OCI-LY7 (cell line): ENCODE data around the gene DOHH. TPM values are rescaled to one million over a fixed set of nuclear protein-coding genes. Genes with fewer than 3 reads are reported as not detected.

Experiments used
- BruUV-seq: library from RNA; stranded (reverse); fragments of 400-500 nt; replicated peaks from 2 replicates; lab custom pipeline; 2021; lab: Mats Ljungman, UMichigan
- CTCF ChIA-PET: fragments of 300-600 bp; sonication (Branson Sonifier 250); formaldehyde crosslinking; loops from one replicate; lab custom pipeline; 2022; ENCODE audit warnings: antibody characterized with exemption; ENCODE audit not compliant: unreplicated experiment; lab: Charles Lee
- POLR2A ChIA-PET: fragments of 300-600 bp; sonication (Branson Sonifier 250); formaldehyde crosslinking; loops from one replicate; lab custom pipeline; 2022; ENCODE audit warnings: antibody characterized with exemption; lab: Charles Lee
- DNase-seq: peaks from one replicate; pipeline ENCODE4 v3.0.0-alpha.2; 2015; ENCODE audit warnings: low spot score
- H2AFZ ChIP-seq: fragments of 200-600 bp; sonication (generic), shearing (Covaris generic); 2 replicates; pipeline ENCODE4 v1.6.1; 2014; ENCODE audit warnings: mild to moderate bottlenecking, antibody characterized with exemption, low read length, moderate library complexity
- H3K27ac ChIP-seq: fragments of 200-600 bp; sonication (generic); 2 replicates; pipeline ENCODE4 v1.5.1; 2014; ENCODE audit warnings: mixed run types, low read depth, mild to moderate bottlenecking, moderate library complexity, low read length, inconsistent platforms; ENCODE audit not compliant: poor library complexity, severe bottlenecking
- H3K36me3 ChIP-seq: fragments of 200-600 bp; sonication (generic); 2 replicates; pipeline ENCODE4 v1.6.1; 2014; ENCODE audit warnings: mild to moderate bottlenecking, antibody characterized with exemption, low read length, moderate library complexity, mixed read lengths; ENCODE audit not compliant: insufficient read depth
- H3K4me1 ChIP-seq: fragments of 200-600 bp; sonication (generic); 2 replicates; pipeline ENCODE4 v1.5.1; 2014; ENCODE audit warnings: mild to moderate bottlenecking, low read length; ENCODE audit not compliant: insufficient read depth, poor library complexity, severe bottlenecking
- H3K4me2 ChIP-seq: fragments of 200-600 bp; sonication (generic); 2 replicates; pipeline ENCODE4 v1.6.1; 2014; ENCODE audit warnings: mild to moderate bottlenecking, low read length
- H3K4me3 ChIP-seq: fragments of 200-600 bp; sonication (generic); 2 replicates; pipeline ENCODE4 v1.5.1; 2014; ENCODE audit warnings: mild to moderate bottlenecking, low read depth, low read length; ENCODE audit not compliant: poor library complexity, severe bottlenecking
- H3K79me2 ChIP-seq: fragments of 200-600 bp; sonication (generic); 2 replicates; pipeline ENCODE4 v1.6.1; 2016; ENCODE audit warnings: low read depth, mild to moderate bottlenecking, low read length, moderate library complexity, mixed read lengths; ENCODE audit not compliant: insufficient read depth
- H3K9me2 ChIP-seq: fragments of 200-600 bp; sonication (generic); 2 replicates; pipeline ENCODE4 v1.6.1; 2016; ENCODE audit warnings: mild to moderate bottlenecking, low read length, mixed read lengths; ENCODE audit not compliant: insufficient read depth
- H3K9me3 ChIP-seq: fragments of 200-600 bp; sonication (generic); 2 replicates; pipeline ENCODE4 v1.6.1; 2014; ENCODE audit warnings: mild to moderate bottlenecking, mixed run types, low read length, mixed read lengths
- H4K20me1 ChIP-seq: fragments of 200-600 bp; sonication (generic); 2 replicates; pipeline ENCODE4 v1.6.1; 2014; ENCODE audit warnings: mild to moderate bottlenecking, antibody characterized with exemption, low read length, moderate library complexity, mixed read lengths; ENCODE audit not compliant: insufficient read depth
- EZH2phosphoT487 ChIP-seq: fragments of 200-600 bp; sonication (generic); IDR thresholded peaks from 2 replicates; pipeline ENCODE4 v1.6.1; 2018; ENCODE audit warnings: low read depth, borderline replicate concordance, mild to moderate bottlenecking, mixed run types, antibody characterized with exemption, low read length, moderate library complexity, mixed read lengths
- intact Hi-C: fragments of 100-400 bp; cut with micrococcal nuclease; formaldehyde crosslinking; loops from one replicate; pipeline ENCODE4 v1.10.0; 2022; ENCODE audit not compliant: unreplicated experiment
- total RNA-seq, 2 experiments: library from RNA; depleted of rRNA in 1 of 2; stranded (reverse); fragments of >200 nt in 1 of 2; shearing (Covaris generic) in 1 of 2; gene quantifications; 2 replicates each; pipeline ENCODE4 v1.2.3, GENCODE V29; 2014 to 2022
- TF ChIP-seq, protein P1 (sequence below): fragments of 200-600 bp; sonication (generic); conservative IDR thresholded peaks from 2 replicates; pipeline ENCODE4 v1.5.1; 2014; ENCODE audit warnings: mild to moderate bottlenecking, antibody characterized with exemption, low read length, moderate library complexity, mixed read lengths

DOHH gene
- total RNA-seq, 2 experiments from 2014 or later: 11.3 to 13.1 TPM

DNA sequence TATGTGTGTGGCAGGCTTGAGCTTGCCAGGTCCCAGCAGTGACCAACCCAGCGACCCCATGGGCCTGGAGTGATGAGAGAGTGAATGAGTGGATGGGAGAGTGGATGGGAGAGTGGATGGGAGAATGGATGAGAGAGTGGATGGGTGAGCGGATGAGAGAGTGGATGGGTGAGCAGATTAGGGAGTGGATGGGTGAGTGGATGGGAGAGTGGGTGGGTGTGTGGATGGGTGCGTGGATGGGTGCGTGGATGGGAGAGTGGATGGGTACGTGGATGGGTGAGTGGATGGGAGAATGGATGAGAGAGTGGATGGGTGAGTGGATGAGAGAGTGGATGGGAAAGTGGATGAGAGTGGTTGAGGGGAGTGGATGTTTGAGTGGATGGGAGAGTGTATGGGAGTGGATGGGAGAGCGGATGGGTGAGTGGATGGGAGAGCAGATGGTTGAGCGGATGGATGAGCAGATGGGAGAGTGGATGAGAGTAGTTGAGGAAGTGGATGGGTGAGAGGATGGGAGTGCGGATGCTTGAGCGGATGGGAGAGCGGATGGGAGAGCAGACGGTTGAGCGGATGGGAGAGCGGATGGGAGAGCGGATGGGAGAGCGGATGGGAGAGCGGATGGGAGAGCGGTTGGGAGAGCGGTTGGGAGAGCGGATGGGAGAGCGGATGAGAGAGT is 28.2 kb upstream of the DOHH start:
- no peaks in the 10 kb centered on the region for H3K4me1 ChIP-seq
- H2AFZ ChIP-seq: no peak overlapping the region
- intact Hi-C loops: no loop called here
- H3K9me3 ChIP-seq: no peaks in the 10 kb centered on the region
- H3K4me3 ChIP-seq: no peak overlapping the region
- TF ChIP-seq, protein P1, sequence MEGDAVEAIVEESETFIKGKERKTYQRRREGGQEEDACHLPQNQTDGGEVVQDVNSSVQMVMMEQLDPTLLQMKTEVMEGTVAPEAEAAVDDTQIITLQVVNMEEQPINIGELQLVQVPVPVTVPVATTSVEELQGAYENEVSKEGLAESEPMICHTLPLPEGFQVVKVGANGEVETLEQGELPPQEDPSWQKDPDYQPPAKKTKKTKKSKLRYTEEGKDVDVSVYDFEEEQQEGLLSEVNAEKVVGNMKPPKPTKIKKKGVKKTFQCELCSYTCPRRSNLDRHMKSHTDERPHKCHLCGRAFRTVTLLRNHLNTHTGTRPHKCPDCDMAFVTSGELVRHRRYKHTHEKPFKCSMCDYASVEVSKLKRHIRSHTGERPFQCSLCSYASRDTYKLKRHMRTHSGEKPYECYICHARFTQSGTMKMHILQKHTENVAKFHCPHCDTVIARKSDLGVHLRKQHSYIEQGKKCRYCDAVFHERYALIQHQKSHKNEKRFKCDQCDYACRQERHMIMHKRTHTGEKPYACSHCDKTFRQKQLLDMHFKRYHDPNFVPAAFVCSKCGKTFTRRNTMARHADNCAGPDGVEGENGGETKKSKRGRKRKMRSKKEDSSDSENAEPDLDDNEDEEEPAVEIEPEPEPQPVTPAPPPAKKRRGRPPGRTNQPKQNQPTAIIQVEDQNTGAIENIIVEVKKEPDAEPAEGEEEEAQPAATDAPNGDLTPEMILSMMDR: no peak
- no peak for TF ChIP-seq EZH2phosphoT487
- POLR2A ChIA-PET: no interaction called here
- peaks cover 52% of the 10 kb centered on the region for H3K36me3 ChIP-seq
- H3K9me2 ChIP-seq: no peaks in the 10 kb centered on the region
- CTCF ChIA-PET: no interaction called here
- no TSS peak for BruUV-seq
- H4K20me1 ChIP-seq: no peaks in the 10 kb centered on the region
- H3K4me2 ChIP-seq: no peak overlapping the region
- H3K27ac ChIP-seq: no peak overlapping the region
- no peak for DNase-seq
- no peaks in the 10 kb centered on the region for H3K79me2 ChIP-seq

DNA sequence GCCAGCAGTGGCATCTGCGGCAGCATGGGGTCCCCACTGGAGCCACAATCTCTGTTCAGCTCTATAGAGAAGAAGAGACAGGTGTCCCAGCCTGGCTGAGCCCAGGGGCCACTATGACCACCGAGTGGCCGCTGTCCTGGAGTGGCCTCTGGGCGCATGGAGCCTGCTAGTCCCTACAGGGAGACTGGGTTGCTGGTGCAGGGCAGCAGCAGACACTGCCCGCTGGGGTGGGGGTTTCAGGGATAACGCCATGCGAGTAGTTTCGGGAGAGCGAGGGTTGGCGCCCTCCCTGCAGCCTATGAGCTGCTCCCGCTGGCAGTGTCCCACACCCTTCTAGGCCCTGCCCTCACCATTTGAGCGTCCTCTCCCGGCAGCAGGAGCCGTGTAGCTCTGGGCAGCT is 27.6 kb upstream of the DOHH start:
- no peak for DNase-seq
- no peak overlapping the region for H2AFZ ChIP-seq
- TF ChIP-seq, protein P1: no peak
- TF ChIP-seq EZH2phosphoT487: no peak
- POLR2A ChIA-PET: no interaction called here
- no peaks in the 10 kb centered on the region for H3K79me2 ChIP-seq
- no peak overlapping the region for H3K27ac ChIP-seq
- H3K4me3 ChIP-seq: no peak overlapping the region
- no peaks in the 10 kb centered on the region for H3K9me2 ChIP-seq
- H4K20me1 ChIP-seq: no peaks in the 10 kb centered on the region
- no TSS peak for BruUV-seq
- CTCF ChIA-PET: no interaction called here
- H3K36me3 ChIP-seq: peaks cover 52% of the 10 kb centered on the region
- H3K4me1 ChIP-seq: no peaks in the 10 kb centered on the region
- no peak overlapping the region for H3K4me2 ChIP-seq
- H3K9me3 ChIP-seq: no peaks in the 10 kb centered on the region
- intact Hi-C loops: no loop called here

DNA sequence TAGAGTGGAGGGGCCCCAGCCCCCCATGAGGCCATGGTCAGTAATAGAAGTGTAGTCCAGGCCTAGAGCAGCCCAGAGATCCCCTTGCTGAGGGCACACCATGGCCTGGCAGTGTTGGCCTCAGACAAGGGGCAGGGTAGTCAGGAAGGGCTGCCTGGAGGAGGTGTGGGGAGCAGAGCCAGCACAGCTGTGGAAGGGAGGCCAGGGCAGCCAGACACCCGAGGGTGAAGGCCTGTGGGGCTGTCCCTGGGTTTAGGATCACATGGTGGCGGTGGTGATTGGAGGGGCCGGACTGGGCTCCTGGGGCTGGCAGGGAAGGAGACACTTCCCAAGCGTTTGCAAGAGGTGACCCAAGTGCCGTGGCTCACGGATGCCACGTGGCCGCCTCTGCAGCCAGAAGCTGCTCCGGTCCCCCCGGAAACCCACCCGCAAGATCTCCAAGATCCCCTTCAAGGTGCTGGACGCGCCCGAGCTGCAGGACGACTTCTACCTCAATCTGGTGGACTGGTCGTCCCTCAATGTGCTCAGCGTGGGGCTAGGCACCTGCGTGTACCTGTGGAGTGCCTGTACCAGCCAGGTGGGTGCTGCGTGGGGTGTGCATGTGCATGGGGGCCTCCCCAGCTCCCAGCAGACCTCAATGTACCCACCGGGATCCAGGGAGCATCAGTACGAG is 26.9 kb upstream of the DOHH start:
- POLR2A ChIA-PET: no interaction called here
- no peak for DNase-seq
- no peaks in the 10 kb centered on the region for H3K9me2 ChIP-seq
- BruUV-seq: no TSS peak
- H3K4me1 ChIP-seq: no peaks in the 10 kb centered on the region
- H2AFZ ChIP-seq: no peak overlapping the region
- H4K20me1 ChIP-seq: no peaks in the 10 kb centered on the region
- H3K27ac ChIP-seq: no peak overlapping the region
- H3K79me2 ChIP-seq: no peaks in the 10 kb centered on the region
- no peak overlapping the region for H3K4me3 ChIP-seq
- H3K9me3 ChIP-seq: no peaks in the 10 kb centered on the region
- intact Hi-C loops: no loop called here
- H3K36me3 ChIP-seq: peaks cover 50% of the 10 kb centered on the region
- no peak for TF ChIP-seq EZH2phosphoT487
- TF ChIP-seq, protein P1: no peak
- CTCF ChIA-PET: no interaction called here
- no peak overlapping the region for H3K4me2 ChIP-seq
